ENCODE measurements around the gene CLIC5.

The CLIC5 gene

DNA sequence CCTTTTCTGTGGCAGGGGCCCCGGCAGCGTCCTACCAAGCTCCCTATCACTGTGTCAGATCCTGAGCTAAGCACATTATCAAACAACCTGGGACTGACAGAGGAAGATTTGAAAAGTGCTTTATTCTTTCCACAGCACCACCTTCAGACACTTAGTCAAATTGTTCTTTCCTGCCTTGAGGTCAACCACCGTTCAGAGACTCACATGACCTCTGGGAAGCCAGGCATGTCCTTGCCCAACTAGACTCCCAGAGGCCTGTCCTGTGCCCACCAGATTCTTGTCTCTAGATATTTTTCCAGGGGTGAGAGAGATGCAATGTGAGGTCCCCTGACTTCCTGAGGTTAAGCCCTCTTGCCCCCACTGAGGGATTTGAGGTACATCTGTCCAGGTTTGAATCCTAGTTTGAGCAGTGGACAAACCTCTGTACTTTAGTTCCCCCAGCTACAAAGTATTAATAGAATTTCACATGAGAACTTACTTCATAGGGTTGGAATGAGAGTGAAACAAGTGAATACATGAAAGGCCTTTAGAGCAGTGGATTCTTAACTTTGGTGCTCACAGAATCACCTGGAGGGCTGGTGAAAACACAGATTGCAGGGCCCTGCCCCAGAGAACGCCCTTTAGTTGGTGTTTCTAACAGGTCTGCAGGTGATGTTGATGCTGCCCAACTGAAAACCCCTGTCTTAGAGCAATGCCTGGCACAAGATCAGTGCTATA, 179.8 kb downstream of the CLIC5 start:
- H3K27ac ChIP-seq: no peak overlapping the region
- TF ChIP-seq CTCF (conservative IDR thresholded peaks at IDR 0.05) (no peak), ZFX (IDR thresholded peaks at IDR 0.05) (no peak)

DNA sequence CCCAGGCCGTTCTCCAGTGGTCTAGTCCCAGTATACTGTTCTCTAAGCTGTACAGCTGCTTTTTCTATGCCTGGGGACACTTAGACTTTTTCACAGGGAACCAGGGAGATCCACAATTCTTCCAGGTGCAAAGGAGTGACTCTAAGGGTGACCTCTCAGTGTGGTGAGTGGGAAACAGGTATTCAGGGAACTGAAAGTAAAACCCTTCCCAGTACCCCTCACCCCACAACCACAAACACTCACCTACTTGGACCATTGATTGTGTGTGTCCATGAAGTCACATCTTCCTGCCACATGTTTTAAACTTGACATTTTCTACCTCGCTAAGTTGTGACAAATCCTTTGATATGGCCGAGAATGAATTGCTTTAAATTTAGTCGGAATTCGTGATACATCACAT, 183.6 kb downstream of the CLIC5 start:
- H3K27ac ChIP-seq: no peak overlapping the region
- TF ChIP-seq CTCF (conservative IDR thresholded peaks at IDR 0.05): no peak
- no peak for TF ChIP-seq ZFX (IDR thresholded peaks at IDR 0.05)
